T follicular helper cell (primary cell): ENCODE measurements around the gene KIF24.
"Not testable (repeated sequence)": the region's sequence is repeated elsewhere in the genome, so short reads cannot be mapped to it uniquely, and the experiment has no call there.

Experiments used
- DNase-seq: peaks from one replicate; pipeline ENCODE4 v3.0.0-alpha.2; 2020; ENCODE audit warnings: low read depth
- total RNA-seq, 2 experiments: gene quantifications; one replicate each; lab custom pipeline; 2026; lab: John Stamatoyannopoulos, UW

Gene KIF24, protein sequence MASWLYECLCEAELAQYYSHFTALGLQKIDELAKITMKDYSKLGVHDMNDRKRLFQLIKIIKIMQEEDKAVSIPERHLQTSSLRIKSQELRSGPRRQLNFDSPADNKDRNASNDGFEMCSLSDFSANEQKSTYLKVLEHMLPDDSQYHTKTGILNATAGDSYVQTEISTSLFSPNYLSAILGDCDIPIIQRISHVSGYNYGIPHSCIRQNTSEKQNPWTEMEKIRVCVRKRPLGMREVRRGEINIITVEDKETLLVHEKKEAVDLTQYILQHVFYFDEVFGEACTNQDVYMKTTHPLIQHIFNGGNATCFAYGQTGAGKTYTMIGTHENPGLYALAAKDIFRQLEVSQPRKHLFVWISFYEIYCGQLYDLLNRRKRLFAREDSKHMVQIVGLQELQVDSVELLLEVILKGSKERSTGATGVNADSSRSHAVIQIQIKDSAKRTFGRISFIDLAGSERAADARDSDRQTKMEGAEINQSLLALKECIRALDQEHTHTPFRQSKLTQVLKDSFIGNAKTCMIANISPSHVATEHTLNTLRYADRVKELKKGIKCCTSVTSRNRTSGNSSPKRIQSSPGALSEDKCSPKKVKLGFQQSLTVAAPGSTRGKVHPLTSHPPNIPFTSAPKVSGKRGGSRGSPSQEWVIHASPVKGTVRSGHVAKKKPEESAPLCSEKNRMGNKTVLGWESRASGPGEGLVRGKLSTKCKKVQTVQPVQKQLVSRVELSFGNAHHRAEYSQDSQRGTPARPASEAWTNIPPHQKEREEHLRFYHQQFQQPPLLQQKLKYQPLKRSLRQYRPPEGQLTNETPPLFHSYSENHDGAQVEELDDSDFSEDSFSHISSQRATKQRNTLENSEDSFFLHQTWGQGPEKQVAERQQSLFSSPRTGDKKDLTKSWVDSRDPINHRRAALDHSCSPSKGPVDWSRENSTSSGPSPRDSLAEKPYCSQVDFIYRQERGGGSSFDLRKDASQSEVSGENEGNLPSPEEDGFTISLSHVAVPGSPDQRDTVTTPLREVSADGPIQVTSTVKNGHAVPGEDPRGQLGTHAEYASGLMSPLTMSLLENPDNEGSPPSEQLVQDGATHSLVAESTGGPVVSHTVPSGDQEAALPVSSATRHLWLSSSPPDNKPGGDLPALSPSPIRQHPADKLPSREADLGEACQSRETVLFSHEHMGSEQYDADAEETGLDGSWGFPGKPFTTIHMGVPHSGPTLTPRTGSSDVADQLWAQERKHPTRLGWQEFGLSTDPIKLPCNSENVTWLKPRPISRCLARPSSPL (N-terminal part only)
- total RNA-seq: 1.8 to 2.1 reads per million in 2 experiments

- peak; percentile 93 for DNase-seq
Observed at GRCh38 chr9:34328987-34329832, at the start of gene KIF24, which contains the start of gene NUDT2. Gene KIF24 (minus strand): TSS chr9:34329268. CDS start chr9:34311346, 17,922 bp downstream. Gene NUDT2 (plus strand): TSS chr9:34329569. CDS start chr9:34339040, 9,471 bp downstream.

DNA sequence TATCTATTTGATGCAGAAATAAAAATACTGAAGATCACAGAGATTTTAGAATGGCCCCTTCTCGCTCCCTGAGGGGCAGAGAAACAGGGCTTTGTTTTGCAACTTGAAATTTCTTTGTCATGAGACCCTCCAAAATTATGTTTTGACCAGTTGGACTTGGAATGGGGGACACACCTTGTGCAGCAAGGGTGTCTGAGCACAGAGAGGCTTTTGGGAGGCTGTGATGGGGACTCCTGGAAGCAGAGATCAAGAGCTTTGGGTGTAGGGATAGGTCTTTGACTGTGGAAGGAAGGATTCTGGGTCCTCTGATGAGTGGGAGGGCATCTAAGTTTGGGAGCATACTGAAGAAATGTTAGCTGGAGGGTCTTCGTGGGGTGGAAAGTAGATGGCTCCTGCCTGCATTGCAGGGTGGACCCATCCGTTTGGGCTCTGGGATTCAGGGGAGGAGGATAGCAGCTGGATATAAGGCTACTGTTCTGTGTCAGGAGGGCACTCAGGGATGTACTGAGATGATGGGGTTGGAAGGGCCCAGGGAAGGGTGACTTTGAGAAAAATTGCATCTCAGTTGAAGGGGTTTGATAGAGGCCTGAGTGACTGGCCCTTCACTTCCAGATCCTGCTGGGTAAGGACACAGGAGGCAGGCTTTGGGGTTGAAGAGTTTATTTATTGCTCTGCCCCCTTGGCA is 49.5 kb upstream of the KIF24 start:
- DNase-seq: no peak

GRCh38 chr9:34377404-34377746 is 48.3 kb upstream of the KIF24 start:
- DNase-seq: no peak

- peak; percentile 91 for DNase-seq
Observed at GRCh38 chr9:34376596-34377403, 47.7 kb upstream of the KIF24 start, which contains the start of gene MYORG. Gene MYORG (minus strand): TSS chr9:34376898. CDS start chr9:34372943, 3,955 bp downstream.

DNA sequence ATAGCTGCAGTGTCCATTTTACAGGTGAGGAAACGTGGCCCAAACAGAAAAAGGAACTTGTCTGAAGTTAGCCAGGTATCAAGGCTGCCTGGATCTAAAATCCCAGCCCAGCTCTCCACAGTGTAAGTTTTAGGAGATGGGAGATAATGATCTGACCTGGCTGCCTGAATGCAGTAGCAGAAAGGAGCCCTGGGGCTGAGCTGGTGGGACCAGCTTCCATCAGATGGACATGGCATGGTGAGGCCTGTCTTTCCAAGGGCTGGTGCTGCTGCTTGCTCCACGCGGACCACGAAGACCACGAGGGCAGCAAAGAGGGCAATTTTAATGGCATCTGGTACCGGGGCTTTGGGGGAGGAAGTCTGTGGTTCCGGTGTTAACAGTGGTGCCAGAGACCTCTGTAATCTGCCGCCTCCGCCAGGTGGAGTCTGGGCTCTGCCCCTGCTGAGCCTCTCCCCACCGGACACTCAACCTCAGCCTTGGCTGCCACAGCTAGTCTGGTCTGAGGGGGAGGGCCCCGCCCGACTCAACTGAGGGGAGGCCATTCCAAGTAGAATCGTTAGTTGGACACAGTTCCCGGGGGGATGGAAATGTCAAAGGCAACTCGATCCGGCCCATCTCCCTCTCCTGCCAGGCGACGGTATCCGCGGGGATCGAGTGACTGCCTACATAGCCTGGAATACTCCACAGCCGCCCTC is 47.0 kb upstream of the KIF24 start:
- DNase-seq: no peak

DNA sequence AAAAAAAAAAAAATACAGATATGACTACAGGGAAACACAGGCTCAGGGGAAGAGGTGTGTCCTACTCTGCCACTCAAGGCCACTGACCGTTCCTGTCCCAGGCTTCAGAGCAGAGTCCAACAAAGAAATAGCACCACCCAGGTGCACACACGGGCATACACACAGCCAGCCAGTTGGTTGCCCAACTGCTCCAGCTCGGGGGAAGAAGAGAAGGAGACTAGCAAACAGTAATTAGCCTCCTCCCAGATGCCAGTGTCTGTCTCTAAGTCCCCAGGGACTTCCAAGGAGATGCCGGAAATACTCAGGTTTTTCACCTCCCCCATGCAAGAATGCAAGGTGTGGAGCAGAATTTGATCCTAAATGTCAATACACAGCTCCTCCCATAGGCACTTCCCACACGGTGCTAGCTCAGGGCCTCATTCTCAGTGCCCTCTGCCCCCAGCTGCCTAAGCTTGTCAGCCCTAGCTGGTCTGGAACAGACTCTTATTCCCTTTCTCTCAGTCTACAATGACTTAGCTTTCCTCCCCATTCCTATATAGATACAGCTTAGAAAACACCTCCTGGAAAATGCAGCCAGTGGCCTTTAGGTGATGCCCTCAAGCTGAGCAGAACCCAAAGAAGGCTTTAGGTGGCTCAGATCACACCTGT is 46.0 kb upstream of the KIF24 start:
- no peak for DNase-seq

GRCh38 chr9:34374339-34374738 is 45.3 kb upstream of the KIF24 start:
- no peak for DNase-seq

DNA sequence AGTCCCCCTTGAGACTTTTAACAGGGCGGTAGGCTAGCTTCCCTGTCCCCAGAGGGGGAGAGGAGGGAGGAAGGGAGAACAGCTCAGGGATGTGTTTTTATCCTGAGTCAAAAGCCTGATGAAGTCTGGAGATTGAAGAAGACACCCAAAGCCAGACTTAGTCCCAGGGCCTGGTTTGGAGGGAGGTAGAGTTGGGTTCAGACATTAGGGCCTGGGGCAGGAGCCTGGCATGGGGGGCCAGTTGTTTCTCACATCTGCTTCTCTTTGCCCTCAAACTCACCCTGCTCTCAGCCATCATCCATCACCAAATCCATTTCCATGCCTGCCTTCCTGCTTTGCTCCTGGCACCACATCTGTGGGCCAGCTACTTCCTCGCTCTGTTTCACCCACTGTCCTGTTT is 44.7 kb upstream of the KIF24 start:
- DNase-seq: no peak

DNA sequence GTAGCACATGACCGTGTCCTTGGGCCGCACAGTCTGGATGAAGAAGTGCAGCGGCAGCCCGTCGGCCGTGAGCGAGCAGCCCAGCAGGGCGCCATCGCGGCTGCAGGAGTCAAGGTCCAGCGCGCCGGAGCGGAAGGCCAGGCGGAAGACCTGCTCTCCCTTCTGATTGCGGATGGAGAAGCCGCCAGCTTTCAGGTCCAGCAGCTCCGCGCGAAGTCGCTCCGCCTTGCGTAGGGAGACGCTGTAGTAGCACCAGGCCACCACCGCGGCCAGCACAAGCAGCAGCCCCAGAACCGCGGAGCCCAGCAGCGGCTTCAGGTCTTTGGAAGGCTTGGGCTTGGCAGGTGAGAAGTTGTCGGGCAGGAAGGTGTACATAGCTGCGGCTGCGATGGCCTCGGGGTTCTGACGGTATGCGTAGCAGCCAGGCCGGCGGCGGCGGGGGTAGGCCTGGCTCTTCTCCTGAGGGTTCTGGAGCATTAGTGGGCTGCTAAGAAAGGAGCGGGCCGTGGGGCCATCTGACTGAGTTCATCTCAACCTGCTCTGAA is 43.5 kb upstream of the KIF24 start:
- DNase-seq: no peak

GRCh38 chr9:34371886-34372466 is 42.9 kb upstream of the KIF24 start:
- DNase-seq: no peak

DNA sequence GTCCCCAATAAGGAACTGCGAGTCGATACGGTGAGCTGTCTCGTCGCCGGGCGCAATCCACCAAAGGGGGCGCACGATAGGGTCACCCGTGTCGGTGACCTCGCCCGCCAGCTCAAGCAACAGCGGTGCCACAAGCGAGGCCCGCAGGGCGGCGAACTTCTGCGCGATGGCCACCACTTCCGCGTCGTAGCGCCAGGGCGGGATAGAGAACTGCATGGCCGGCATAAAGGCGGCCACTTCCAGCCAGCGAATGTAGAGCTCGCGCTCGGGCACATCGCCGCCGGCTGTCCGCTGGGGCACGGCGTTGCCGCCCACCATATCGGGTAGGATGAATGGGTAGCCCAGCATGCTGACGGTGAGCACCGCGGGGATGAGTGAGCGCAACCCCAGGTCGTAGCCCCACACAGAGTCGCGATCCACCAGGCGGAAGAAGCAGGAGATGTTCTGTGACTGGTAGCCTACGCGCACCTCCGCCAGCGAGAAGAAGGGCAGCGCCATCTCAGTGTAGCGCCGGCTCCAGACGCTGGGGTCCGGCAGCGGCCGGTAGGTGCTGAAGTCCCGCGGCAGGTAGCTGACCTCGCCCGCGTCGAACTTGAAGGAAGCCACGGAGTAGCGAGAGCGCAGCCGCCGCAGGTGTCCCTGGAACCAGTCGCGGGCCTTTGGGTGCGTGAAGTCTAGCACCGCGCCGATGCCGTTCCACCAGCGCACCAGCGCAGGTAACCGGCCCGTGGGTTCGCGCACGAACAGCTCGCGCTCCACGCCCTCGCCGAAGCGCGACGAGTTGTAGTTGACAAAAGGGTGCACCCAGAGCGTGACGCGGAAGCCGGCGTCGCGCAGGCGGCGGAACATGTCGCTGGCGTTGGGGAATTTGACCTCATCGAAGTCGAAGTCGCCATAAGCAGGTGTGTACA is 42.2 kb upstream of the KIF24 start:
- DNase-seq: no peak

GRCh38 chr9:34370335-34370969 is 41.4 kb upstream of the KIF24 start:
- DNase-seq: no peak

DNA sequence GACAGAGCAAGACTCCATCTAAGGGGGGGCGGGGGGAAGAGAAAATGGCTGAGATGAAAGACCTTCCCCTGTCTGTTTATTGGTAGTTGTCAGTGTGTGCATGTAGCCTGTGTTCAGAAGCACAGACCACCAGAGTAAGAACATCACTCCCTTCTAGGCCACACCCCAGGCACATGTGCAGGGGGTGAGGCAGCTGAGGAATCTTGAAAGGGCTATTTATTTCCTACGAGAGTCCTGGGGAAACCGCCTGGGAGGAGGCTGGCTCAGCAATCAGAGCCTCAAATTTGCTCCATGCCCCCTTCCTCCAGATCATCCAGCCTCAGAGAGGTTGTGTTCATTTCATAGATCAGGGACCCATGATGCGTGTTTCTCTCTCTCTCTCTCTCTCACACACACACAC is 40.6 kb upstream of the KIF24 start:
- no peak for DNase-seq

DNA sequence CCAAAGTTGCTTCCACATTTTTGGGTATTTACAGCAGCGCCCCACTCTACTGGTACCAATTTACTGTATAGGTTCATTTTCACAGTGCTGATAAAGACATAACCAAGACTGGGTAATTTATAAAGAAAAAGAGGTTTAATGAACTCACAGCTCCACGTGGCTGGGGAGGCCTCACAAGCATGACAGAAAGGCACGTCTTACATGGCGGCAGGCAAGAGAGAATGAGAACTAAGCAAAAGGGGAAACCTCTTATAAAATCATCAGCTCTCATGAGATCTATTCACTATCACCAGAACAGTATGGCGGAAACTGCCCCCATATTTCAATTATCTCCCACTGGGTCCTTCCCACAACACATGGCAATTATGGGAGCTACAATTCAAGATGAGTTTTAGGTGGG is 39.7 kb upstream of the KIF24 start:
- DNase-seq: not testable (repeated sequence)

- DNase-seq: not testable (repeated sequence)
Observed at GRCh38 chr9:34367751-34368410, 38.8 kb upstream of the KIF24 start.

DNA sequence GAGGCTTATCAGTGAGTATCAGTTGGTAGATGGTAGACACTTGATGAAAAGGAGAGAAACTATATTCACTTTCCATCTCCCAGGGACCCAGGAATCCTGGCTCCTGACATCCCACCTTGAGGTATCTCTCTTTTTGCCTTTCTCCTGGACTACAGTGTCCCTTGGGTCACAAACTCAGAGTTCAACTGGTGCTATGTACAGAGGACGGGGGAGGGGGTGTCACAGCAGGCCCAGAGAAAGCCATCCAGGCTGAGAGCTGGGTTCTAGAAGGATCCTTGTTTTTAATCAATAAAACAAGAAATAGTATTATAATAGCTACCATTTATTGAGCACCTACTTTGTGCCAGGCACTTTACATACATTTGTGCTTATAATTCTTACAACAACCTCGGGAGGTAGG is 37.3 kb upstream of the KIF24 start:
- no peak for DNase-seq
